ENCODE measurements around the gene BRD7.

- TF ChIP-seq CTCF (IDR thresholded peaks at IDR 0.05; ENCODE audit: insufficient read depth, low read length) (no peak), GABPA (IDR thresholded peaks at IDR 0.05; ENCODE audit: low read depth) (no peak), REST (IDR thresholded peaks at IDR 0.05; ENCODE audit: insufficient replicate concordance, low read depth) (no peak), POLR2AphosphoS5 (IDR thresholded peaks at IDR 0.05; ENCODE audit: low read depth) (no peak), SPI1 (IDR thresholded peaks at IDR 0.05; ENCODE audit: borderline replicate concordance, low read depth) (no peak)
Observed at GRCh38 chr16:50377001-50377400, 8.2 kb upstream of the BRD7 start.

Measured in HL-60 (cell line).